Testis (tissue), 2 donors: Measurements from ENCODE around the gene ADAD2.

ENCODE experiments used
- CTCF ChIP-seq, 3 experiments: fragments of 450-650 bp in 2 of 3; fragments of 200-600 bp in 1 of 3; sonication (generic) in 1 of 3; IDR thresholded peaks; one replicate each; pipeline ENCODE4 v1.5.1; 2016 to 2019; ENCODE audit warnings: antibody characterized with exemption in 3 of 3, mild to moderate bottlenecking in 2 of 3, moderate library complexity in 1 of 3
- POLR2A ChIP-seq: fragments of 450-650 bp; IDR thresholded peaks from one replicate; pipeline ENCODE4 v1.6.1; 2017; ENCODE audit warnings: antibody characterized with exemption, mild to moderate bottlenecking, moderate library complexity

GRCh38 chr16:84226026-84226425 is 35.1 kb downstream of the ADAD2 start:
- TF ChIP-seq CTCF (IDR thresholded peaks at IDR 0.05) (no peak), POLR2A (no peak)
